ENCODE results near the gene SUSD4.

Gene SUSD4

GRCh38 chr1:223189903-223190724, 173.9 kb downstream of the SUSD4 start:
- peak; percentile 35 to 75 for DNase-seq (ENCODE audit: low read depth in 1 of 2, low spot score in 1 of 2)

- no peak for DNase-seq (ENCODE audit: low read depth in 1 of 2, low spot score in 1 of 2)
These were observed 174.5 kb downstream of the SUSD4 start for GRCh38 chr1:223189525-223189902.

- no peak for DNase-seq (ENCODE audit: low read depth in 1 of 2, low spot score in 1 of 2)
These were observed 175.2 kb downstream of the SUSD4 start for GRCh38 chr1:223188618-223189356.

- no peak for DNase-seq (ENCODE audit: low read depth in 1 of 2, low spot score in 1 of 2)
These were observed 177.2 kb downstream of the SUSD4 start for GRCh38 chr1:223186800-223187199.

- no peak for DNase-seq (ENCODE audit: low read depth in 1 of 2, low spot score in 1 of 2)
These were observed 180.6 kb downstream of the SUSD4 start for GRCh38 chr1:223183268-223183862.

GRCh38 chr1:223180731-223181321, 183.2 kb downstream of the SUSD4 start:
- no peak for DNase-seq (ENCODE audit: low read depth in 1 of 2, low spot score in 1 of 2)

GRCh38 chr1:223179786-223180185, 184.2 kb downstream of the SUSD4 start:
- no peak for DNase-seq (ENCODE audit: low read depth in 1 of 2, low spot score in 1 of 2)

GRCh38 chr1:223179280-223179679, 184.7 kb downstream of the SUSD4 start:
- no peak for DNase-seq (ENCODE audit: low read depth in 1 of 2, low spot score in 1 of 2)

GRCh38 chr1:223177681-223178080, 186.3 kb downstream of the SUSD4 start:
- no peak for DNase-seq (ENCODE audit: low read depth in 1 of 2, low spot score in 1 of 2)

- DNase-seq (ENCODE audit: low read depth in 1 of 2, low spot score in 1 of 2): no peak
These were observed 187.5 kb downstream of the SUSD4 start for GRCh38 chr1:223176437-223176836.

GRCh38 chr1:223175633-223176032, 188.3 kb downstream of the SUSD4 start:
- DNase-seq (ENCODE audit: low read depth in 1 of 2, low spot score in 1 of 2): no peak

GRCh38 chr1:223175032-223175431, 188.9 kb downstream of the SUSD4 start:
- no peak for DNase-seq (ENCODE audit: low read depth in 1 of 2, low spot score in 1 of 2)
